Coronary artery (tissue), 2 donors: ENCODE results near the gene CHRNB1.

Experiments
- DNase-seq: peaks from one replicate; pipeline ENCODE4 v3.0.0-alpha.2; 2017; ENCODE audit warnings: low spot score
- H3K27ac ChIP-seq, 2 donors: fragments of 200-600 bp; sonication (generic); one replicate each; pipeline ENCODE4 v1.5.1; 2016 to 2019
- H3K4me3 ChIP-seq: fragments of 200-600 bp; sonication (generic); 2 replicates; pipeline ENCODE4 v1.5.1; 2016; ENCODE audit warnings: mild to moderate bottlenecking, moderate library complexity
- TF ChIP-seq, protein P1 (sequence below): fragments of 200-600 bp; sonication (generic); IDR thresholded peaks from one replicate; pipeline ENCODE4 v1.5.1; 2019; ENCODE audit warnings: antibody characterized with exemption

CHRNB1 gene

DNA sequence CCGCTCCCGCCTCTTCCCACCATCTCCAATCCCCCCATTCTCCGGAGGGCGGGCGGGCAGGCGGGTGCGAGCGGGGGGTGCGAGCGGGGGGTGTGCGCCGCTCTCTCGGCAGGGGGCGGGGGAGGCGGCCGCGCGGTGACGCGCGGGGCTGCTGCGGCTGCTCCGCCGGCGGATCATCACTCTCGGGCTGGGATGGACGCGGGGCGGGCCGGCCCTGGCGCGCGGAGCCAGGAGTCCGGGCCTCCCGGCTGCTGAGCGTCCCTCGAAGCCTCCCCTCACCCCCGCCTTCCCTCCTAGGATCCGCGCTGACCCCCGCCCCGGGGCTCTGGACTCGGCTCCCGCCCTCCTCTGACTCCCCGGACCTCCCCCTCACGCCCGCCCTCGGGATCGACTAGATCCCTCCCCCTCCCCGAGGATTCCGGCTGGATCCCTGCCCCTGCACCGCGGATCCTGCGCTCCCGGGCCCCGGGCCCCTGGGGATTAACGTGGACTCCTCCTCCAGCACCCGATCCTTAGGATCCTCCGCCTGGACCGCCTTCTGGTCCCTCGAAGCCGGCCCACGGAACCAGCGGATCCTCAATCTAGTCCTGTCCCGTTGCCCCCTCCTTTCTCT lies 40.0 kb upstream of the CHRNB1 start:
- no peak for DNase-seq
- TF ChIP-seq, protein P1, sequence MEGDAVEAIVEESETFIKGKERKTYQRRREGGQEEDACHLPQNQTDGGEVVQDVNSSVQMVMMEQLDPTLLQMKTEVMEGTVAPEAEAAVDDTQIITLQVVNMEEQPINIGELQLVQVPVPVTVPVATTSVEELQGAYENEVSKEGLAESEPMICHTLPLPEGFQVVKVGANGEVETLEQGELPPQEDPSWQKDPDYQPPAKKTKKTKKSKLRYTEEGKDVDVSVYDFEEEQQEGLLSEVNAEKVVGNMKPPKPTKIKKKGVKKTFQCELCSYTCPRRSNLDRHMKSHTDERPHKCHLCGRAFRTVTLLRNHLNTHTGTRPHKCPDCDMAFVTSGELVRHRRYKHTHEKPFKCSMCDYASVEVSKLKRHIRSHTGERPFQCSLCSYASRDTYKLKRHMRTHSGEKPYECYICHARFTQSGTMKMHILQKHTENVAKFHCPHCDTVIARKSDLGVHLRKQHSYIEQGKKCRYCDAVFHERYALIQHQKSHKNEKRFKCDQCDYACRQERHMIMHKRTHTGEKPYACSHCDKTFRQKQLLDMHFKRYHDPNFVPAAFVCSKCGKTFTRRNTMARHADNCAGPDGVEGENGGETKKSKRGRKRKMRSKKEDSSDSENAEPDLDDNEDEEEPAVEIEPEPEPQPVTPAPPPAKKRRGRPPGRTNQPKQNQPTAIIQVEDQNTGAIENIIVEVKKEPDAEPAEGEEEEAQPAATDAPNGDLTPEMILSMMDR = no peak
- H3K27ac ChIP-seq = peak overlapping the region; percentile 74 to 98

GRCh38 chr17:7405350-7406234 lies 39.3 kb upstream of the CHRNB1 start:
- Histone ChIP-seq H3K27ac (peak overlapping the region; percentile 74 to 98), H3K4me3 (peak overlapping the region; percentile 90)
- no peak for DNase-seq
- TF ChIP-seq, protein P1 = no peak

More for the DNA sequence above, 40.0 kb upstream of the CHRNB1 start:
- H3K4me3 ChIP-seq = peak overlapping the region; percentile 90

GRCh38 chr17:7406235-7406825 lies 38.5 kb upstream of the CHRNB1 start:
- peak overlapping the region in 1 of 2 donors; percentile 98 for H3K27ac ChIP-seq
- TF ChIP-seq, protein P1 = no peak
- no peak for DNase-seq
- H3K4me3 ChIP-seq = no peak overlapping the region

DNA sequence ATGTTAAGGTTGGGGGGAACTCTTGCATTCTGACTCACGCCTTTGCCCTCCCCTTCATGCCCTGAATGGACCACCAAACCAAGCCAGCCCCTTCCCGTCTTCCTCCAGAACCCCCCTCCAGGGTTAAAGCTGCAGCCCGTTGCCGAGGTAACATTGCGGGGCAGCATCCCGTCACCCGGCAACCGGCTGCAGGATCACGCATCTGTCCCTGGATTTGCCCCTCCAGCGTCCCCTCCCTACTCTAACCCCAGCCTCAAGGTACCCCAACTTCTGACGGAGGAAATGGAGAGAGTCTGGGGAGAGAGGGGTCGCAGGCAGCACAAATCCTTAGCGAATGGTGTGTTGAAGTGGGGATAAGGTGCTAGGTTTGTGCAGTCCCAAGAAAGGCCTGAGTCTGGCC lies 37.8 kb upstream of the CHRNB1 start:
- no peak overlapping the region for H3K4me3 ChIP-seq
- DNase-seq = no peak
- H3K27ac ChIP-seq = peak overlapping the region in 1 of 2 donors; percentile 3
- TF ChIP-seq, protein P1 = no peak

DNA sequence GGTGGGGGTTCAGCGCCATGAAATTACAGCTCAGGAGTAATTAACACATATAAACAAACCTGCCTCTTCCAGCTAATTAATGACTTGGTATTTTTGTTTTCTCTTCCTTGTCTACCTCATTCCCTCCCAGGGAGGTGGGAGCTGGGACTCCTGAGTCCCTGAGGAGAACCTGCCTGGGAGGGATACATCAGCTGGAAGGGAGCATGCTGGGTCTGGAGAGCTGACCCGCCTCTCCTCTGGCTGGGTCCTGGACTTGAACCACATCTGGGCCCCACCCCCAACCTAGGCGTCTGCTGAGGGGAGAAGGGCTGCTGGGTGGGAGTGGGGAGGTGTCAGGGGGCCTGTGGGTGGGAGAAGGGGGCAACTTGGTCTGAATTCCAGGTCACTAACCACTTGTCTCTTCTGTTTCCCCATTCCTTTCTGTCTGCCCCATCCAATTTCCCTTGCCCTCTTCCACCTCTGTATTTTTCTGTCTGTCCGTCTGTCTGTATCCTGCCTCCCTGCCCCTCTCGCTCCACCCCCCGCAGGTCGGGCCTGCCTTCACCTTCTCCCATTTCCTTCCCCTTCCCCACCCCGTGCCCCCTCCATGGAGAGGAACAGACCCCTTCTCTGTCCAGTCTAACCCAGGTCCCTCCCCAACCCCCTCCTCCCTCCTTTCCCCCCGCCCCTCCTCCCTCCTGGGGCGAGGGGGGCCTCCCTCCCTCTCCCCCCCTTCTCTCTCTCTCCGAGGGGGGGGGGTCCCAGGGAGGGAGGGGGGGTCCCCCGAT lies 37.2 kb upstream of the CHRNB1 start, which contains the start of gene NLGN2:
Gene NLGN2, plus strand, starts transcription at position 361 of the 767 bp plus-strand sequence. CDS start 411 bp downstream, outside the sequence.
- TF ChIP-seq, protein P1 = no peak
- DNase-seq = no peak
- Histone ChIP-seq H3K27ac (peak within 1 kb of the TSS in 1 of 2 donors; percentile 3), H3K4me3 (no peak within 1 kb of the TSS)

GRCh38 chr17:7408252-7408727 lies 36.6 kb upstream of the CHRNB1 start:
- Histone ChIP-seq H3K4me3 (no peak overlapping the region), H3K27ac (no peak overlapping the region)
- TF ChIP-seq, protein P1 = no peak
- DNase-seq = no peak
